Measurements from ENCODE around the gene WNT11.

WNT11 gene

DNA sequence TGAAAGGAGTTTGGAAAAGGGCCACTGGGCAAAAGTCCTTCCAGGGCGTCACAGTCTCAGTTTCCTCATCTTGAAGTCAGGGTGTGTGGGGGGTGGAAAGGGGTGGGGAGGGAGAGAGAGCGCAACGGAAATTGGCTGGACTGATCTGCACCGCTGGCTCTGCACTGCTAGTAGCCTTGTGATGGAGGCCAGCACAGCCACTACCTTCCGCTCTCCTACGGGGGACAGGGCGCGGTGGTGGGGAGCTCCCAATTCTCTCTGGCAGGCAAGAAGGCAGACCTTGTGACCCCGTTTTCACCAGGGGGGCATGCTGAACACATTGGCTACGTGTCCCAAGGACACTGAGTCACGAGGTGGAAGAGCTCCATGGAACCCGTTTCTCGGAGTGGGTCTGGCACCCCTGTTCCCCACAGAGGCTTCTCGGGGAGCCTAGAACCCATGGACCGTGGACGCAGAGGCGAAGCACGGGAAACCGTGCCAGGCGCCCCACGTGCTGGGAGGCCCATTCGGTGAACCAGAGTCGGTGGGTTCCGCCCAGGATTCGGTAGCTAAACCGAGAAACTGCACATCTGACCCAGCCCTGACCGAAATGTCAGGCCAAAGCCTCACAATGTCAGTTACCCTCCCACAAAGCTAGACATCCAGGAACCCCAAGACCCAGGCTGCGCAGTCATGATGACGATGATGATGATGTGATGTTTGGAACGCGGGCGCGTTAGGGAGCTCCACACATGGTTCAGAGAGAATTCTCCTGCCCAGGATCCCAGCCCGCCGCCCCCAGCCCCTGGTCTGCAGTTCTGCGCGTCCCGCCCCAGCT lies 28.3 kb upstream of the WNT11 start:
- DNase-seq (ENCODE audit: insufficient read length, low spot score) (no peak), FAIRE-seq (no peak)
- TF ChIP-seq POLR2A (IDR thresholded peaks at IDR 0.05; ENCODE audit: low read depth, low read length), result no peak

DNA sequence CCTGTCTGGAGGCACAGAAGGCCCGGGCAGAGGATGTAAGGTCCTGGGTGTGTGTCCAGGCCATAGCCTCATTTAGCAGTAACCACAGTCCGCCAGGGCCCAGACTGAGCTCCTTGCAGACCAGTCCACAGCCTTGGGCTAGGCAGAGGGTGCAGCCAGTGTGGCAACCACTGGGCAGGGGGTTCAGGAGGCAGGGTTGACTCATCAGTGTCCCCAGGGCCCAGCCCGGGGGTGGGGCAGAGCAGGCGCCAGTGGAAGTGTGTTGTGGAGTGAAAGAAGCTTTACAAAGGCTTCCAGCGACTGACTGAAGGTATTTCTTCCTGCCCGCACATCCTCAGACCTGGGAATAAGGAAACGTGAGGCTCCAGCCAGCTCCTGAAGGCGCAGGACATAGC lies 27.7 kb upstream of the WNT11 start:
- FAIRE-seq, result no peak
- no peak for TF ChIP-seq POLR2A (IDR thresholded peaks at IDR 0.05; ENCODE audit: low read depth, low read length)
- DNase-seq (ENCODE audit: insufficient read length, low spot score), result no peak

DNA sequence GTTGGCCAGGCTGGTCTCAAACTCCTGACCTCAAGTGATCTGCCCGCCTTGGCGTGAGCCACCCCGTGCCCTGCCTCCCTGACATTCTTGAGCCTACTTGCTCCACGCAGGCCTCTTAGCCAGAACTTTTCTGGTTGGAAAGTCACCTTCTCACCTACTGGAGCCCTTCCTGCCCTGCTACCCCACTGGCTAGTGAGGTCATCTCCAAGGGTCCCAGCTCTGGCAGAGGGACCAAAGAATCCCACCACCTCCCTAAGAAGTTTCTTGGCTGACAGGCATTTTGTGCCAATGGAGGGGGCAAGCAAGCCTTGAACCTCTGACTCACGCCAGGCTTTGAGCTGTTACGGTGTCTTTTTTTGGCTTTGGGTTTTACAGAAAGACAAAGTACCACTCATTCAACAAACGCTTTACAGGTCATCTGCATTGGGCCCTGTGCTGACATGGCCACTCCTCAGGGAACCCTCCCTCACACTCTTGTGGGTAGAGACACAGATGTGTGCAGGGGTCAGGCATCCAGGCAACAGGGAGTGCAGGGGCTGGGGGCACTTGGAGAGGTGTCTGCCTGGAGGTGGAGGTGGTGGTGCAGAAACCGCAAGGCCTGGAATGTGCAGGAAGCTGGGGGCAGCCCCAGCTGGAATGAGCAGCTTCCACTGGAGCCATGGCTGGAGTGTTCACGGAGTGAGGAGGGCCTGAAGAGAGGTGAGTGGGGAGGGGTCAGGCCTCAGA lies 27.1 kb upstream of the WNT11 start:
- no peak for DNase-seq (ENCODE audit: insufficient read length, low spot score)
- FAIRE-seq, result no peak
- no peak for TF ChIP-seq POLR2A (IDR thresholded peaks at IDR 0.05; ENCODE audit: low read depth, low read length)

DNA sequence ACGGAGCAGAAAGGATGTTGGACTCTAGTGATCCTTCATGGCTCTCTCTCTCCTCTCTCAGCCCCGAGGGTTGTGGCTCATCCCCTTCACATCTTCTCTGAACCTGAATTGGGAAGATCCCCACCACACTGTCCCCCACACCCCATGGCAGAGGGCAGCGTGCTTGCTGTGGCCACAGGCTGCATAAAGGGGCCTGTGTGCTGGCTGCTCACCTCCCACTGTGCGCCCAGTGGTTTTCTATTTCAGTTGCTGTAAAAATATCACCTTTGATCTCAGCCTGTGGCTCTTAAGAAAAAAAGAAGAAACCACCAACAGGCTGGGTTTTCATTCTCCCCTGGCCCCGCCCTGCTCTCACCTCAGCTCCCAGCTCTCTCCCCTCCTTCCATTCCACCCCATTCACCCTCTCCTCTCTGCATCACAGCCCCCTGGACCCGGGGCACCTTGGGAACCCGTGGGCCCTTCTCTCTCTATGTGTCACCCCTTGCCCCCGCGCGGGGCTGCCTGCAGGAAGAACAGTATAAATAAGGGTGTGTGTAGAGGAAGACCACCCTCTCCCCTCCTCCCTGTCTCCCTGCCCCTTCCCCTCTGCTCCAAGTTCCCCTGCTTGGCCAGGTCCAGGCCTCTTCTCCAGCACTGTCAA lies 25.8 kb upstream of the WNT11 start:
- FAIRE-seq, result no peak
- DNase-seq (ENCODE audit: insufficient read length, low spot score), result no peak
- TF ChIP-seq POLR2A (IDR thresholded peaks at IDR 0.05; ENCODE audit: low read depth, low read length), result no peak

- no peak for TF ChIP-seq POLR2A (IDR thresholded peaks at IDR 0.05; ENCODE audit: low read depth, low read length)
- no peak for FAIRE-seq
- no peak for DNase-seq (ENCODE audit: insufficient read length, low spot score)
Measured at GRCh38 chr11:76231121-76231738, 24.9 kb upstream of the WNT11 start.

- DNase-seq (ENCODE audit: insufficient read length, low spot score) (no peak), FAIRE-seq (no peak)
- no peak for TF ChIP-seq POLR2A (IDR thresholded peaks at IDR 0.05; ENCODE audit: low read depth, low read length)
Measured at GRCh38 chr11:76230392-76230791, 24.1 kb upstream of the WNT11 start.

DNA sequence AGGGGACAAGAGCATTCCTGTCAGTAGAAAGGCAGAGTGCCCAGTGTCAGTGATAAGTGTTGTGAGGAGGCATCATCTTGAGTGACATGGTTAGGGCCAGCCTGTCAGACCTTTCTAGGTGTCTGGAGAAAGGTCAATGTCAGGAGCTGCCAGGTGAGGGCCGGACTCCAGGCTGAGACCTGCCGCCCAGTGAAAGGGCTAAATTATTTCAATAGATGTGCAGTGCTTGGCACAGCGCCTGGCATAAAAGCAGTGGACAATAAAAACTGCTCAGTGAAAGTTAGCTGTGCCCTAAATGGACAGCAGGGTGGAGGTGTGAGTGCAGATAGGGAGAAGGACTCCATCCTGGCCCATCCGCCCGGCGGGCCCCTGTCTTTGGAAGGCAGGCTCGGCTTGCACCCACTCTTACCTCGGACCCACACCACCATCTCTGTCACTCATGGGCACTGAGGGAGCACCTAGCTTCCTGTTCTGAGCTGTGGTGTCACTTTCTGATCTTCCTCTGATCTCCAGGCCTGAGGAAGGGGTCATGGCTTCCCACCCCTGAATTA lies 23.5 kb upstream of the WNT11 start:
- FAIRE-seq, result no peak
- no peak for DNase-seq (ENCODE audit: insufficient read length, low spot score)
- no peak for TF ChIP-seq POLR2A (IDR thresholded peaks at IDR 0.05; ENCODE audit: low read depth, low read length)

DNA sequence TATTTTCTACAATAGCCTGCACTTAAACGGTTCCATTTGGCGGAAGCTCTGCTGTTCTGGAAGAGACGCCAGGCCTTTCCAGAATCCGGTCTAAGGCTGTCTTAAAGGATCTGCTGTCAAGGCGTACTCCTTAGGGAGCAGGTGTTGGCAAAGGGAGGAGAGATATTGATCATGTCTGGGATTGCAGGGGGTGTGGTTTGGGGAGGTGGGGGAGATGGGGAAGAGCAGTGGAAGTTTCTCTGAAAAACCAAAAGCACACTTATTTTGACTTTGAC lies 22.5 kb upstream of the WNT11 start:
- TF ChIP-seq POLR2A (IDR thresholded peaks at IDR 0.05; ENCODE audit: low read depth, low read length), result no peak
- DNase-seq (ENCODE audit: insufficient read length, low spot score), result no peak
- FAIRE-seq, result no peak

DNA sequence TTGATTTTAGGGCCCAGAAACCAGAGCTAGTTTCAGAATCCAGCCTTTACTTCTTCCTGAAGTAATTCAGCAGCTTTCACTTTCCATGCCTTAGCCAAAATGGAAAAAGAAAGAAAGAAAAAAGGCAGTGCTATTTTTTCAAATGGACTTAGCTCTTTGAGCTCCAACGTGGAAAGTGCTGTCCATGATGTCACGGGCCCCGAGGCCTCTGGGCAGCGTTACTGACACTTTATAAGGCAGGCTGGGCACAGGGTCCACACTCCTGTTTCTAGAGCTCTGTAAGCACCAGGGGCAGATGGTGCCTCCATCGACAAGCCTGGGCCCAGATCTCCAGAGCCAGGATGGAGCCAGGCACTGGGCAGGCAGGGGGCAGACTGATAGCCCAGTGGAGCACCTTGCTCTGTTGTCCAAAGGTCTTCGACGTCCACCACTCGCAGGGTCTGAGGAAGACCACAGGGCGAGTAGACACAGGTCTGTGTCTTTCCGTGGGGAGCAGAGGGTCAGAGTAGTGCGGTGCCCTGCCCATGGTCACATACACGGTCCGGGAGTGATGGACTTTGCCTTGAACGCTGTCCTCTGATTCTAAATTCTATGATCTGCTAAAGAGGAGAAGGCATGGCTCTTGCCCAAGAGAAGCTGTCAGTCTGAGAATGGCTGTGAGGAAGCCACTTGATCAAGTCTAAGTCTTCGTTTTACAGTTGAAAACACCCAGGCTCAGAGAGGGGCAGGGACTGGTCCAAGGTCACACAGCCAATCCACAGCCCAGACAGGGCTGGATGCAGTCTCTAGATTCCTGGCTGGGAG lies 22.0 kb upstream of the WNT11 start:
- FAIRE-seq (no peak), DNase-seq (ENCODE audit: insufficient read length, low spot score) (no peak)
- no peak for TF ChIP-seq POLR2A (IDR thresholded peaks at IDR 0.05; ENCODE audit: low read depth, low read length)

- FAIRE-seq (no peak), DNase-seq (ENCODE audit: insufficient read length, low spot score) (no peak)
- TF ChIP-seq POLR2A (IDR thresholded peaks at IDR 0.05; ENCODE audit: low read depth, low read length), result no peak
Measured at GRCh38 chr11:76226626-76227025, 20.3 kb upstream of the WNT11 start.

DNA sequence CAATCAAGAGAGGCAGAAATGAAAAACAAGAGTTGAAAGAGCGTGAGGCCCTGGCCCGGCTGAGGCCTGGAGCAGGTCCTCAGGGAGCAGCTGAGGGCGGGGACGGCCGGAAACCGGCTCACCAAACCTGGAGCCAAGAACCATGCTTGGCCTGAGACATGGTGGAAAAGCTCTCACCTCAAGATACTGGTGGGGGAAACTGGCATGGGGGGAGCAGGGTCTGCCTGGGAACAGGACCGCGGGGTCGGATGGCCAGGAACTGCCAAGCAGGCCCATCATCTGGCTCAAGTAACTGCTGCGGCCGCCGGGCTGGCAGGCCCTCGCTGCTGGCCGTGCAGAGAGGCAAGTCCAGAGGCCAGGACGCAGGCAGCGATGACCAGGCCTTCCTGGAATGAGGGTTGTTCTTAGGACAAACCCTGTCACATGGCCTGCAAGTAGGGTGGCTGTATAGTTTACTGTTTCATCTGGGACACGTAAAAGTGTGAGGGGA lies 18.9 kb upstream of the WNT11 start:
- TF ChIP-seq POLR2A (IDR thresholded peaks at IDR 0.05; ENCODE audit: low read depth, low read length), result no peak
- DNase-seq (ENCODE audit: insufficient read length, low spot score), result no peak
- FAIRE-seq, result no peak

GRCh38 chr11:76224461-76225121 lies 18.3 kb upstream of the WNT11 start:
- FAIRE-seq (no peak), DNase-seq (ENCODE audit: insufficient read length, low spot score) (no peak)
- no peak for TF ChIP-seq POLR2A (IDR thresholded peaks at IDR 0.05; ENCODE audit: low read depth, low read length)

DNA sequence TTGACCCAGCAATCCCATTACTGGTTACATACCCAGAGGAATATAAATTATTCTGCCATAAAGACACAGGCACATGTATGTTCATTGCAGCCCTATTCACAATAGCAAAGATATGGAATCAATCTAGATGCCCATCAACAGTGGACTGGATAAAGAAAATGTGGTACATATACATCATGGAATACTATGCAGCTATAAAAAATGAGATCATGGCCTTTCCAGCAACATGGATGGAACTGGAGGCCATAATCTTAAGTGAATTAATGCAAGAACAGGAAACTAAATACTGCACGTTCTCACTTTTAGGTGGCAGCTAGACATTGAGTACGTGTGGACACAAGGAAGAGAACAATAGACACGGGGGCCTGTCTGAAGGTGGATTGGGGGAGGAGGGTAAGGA lies 15.1 kb upstream of the WNT11 start:
- no peak for DNase-seq (ENCODE audit: insufficient read length, low spot score)
- no peak for TF ChIP-seq POLR2A (IDR thresholded peaks at IDR 0.05; ENCODE audit: low read depth, low read length)

More for the DNA sequence above, 15.1 kb upstream of the WNT11 start:
- FAIRE-seq, result no peak

Data from H54 (cell line).